Thyroid gland (tissue), 4 donors: Measurements from ENCODE around the gene FRG2B.
"Not testable (repeated sequence)": the region's sequence is repeated elsewhere in the genome, so short reads cannot be mapped to it uniquely, and the experiment has no call there.

ENCODE experiments used
- CTCF ChIP-seq, 6 experiments: fragments of 200-600 bp in 3 of 6; fragments of 450-650 bp in 3 of 6; sonication (generic) in 3 of 6; IDR thresholded peaks; one replicate each; pipeline ENCODE4 v1.5.1; 2016 to 2019; ENCODE audit warnings: antibody characterized with exemption in 6 of 6, mild to moderate bottlenecking in 2 of 6, inconsistent platforms in 1 of 6, moderate library complexity in 1 of 6
- POLR2A ChIP-seq, 2 donors: fragments of 450-650 bp; IDR thresholded peaks; one replicate each; pipeline ENCODE4 v1.6.1; 2017; ENCODE audit warnings: antibody characterized with exemption in 2 of 2, mild to moderate bottlenecking in 2 of 2, moderate library complexity in 1 of 2

GRCh38 chr10:133577037-133577436, 49.6 kb downstream of the FRG2B start:
- TF ChIP-seq CTCF, POLR2A (IDR thresholded peaks at IDR 0.05): not testable (repeated sequence)
